ENCODE results near the gene FBXW7.

FBXW7 gene

GRCh38 chr4:152334931-152335330, 201.0 kb downstream of the FBXW7 start:
- DNase-seq (ENCODE audit: low read depth, low spot score), result no peak

- DNase-seq (ENCODE audit: low read depth, low spot score), result no peak
Observed at GRCh38 chr4:152331042-152331441, 204.8 kb downstream of the FBXW7 start.

- no peak for DNase-seq (ENCODE audit: low read depth, low spot score)
Observed at GRCh38 chr4:152328582-152328981, 207.3 kb downstream of the FBXW7 start.

- no peak for DNase-seq (ENCODE audit: low read depth, low spot score)
Observed at GRCh38 chr4:152327606-152328453, 208.1 kb downstream of the FBXW7 start.

GRCh38 chr4:152325831-152326230, 210.1 kb downstream of the FBXW7 start:
- no peak for DNase-seq (ENCODE audit: low read depth, low spot score)

GRCh38 chr4:152323221-152323620, 212.7 kb downstream of the FBXW7 start:
- no peak for DNase-seq (ENCODE audit: low read depth, low spot score)

- DNase-seq (ENCODE audit: low read depth, low spot score), result no peak
Observed at GRCh38 chr4:152322656-152323055, 213.2 kb downstream of the FBXW7 start.

GRCh38 chr4:152321923-152322322, 214.0 kb downstream of the FBXW7 start:
- DNase-seq (ENCODE audit: low read depth, low spot score), result no peak

GRCh38 chr4:152321398-152321797, 214.5 kb downstream of the FBXW7 start:
- DNase-seq (ENCODE audit: low read depth, low spot score), result no peak

- peak; percentile 38 for DNase-seq (ENCODE audit: low read depth, low spot score)
Observed at GRCh38 chr4:152316969-152317368, 218.9 kb downstream of the FBXW7 start.

GRCh38 chr4:152310257-152310656, 225.6 kb downstream of the FBXW7 start:
- DNase-seq (ENCODE audit: low read depth, low spot score), result peak; percentile 94

- DNase-seq (ENCODE audit: low read depth, low spot score), result no peak
Observed at GRCh38 chr4:152309418-152309817, 226.5 kb downstream of the FBXW7 start.

- no peak for DNase-seq (ENCODE audit: low read depth, low spot score)
Observed at GRCh38 chr4:152308951-152309350, 226.9 kb downstream of the FBXW7 start.

GRCh38 chr4:152307669-152308068, 228.2 kb downstream of the FBXW7 start:
- no peak for DNase-seq (ENCODE audit: low read depth, low spot score)

GRCh38 chr4:152306541-152306940, 229.4 kb downstream of the FBXW7 start:
- DNase-seq (ENCODE audit: low read depth, low spot score), result no peak

GRCh38 chr4:152304220-152304619, 231.7 kb downstream of the FBXW7 start:
- DNase-seq (ENCODE audit: low read depth, low spot score), result peak; percentile 37

GRCh38 chr4:152301381-152301780, 234.5 kb downstream of the FBXW7 start:
- no peak for DNase-seq (ENCODE audit: low read depth, low spot score)

- no peak for DNase-seq (ENCODE audit: low read depth, low spot score)
Observed at GRCh38 chr4:152299553-152299952, 236.3 kb downstream of the FBXW7 start.

- DNase-seq (ENCODE audit: low read depth, low spot score), result no peak
Observed at GRCh38 chr4:152296386-152296785, 239.5 kb downstream of the FBXW7 start.

- DNase-seq (ENCODE audit: low read depth, low spot score), result no peak
Observed at GRCh38 chr4:152294765-152295164, 241.1 kb downstream of the FBXW7 start.

GRCh38 chr4:152294331-152294730, 241.6 kb downstream of the FBXW7 start:
- DNase-seq (ENCODE audit: low read depth, low spot score), result peak; percentile 17

GRCh38 chr4:152293527-152293926, 242.4 kb downstream of the FBXW7 start:
- DNase-seq (ENCODE audit: low read depth, low spot score), result no peak

- DNase-seq (ENCODE audit: low read depth, low spot score), result no peak
Observed at GRCh38 chr4:152290366-152290921, 245.4 kb downstream of the FBXW7 start.

Measured in astrocyte of the hippocampus (primary cell).